ENCODE results near the gene SMARCAL1.

SMARCAL1 gene

GRCh38 chr2:216412022-216412999, at the start of gene SMARCAL1:
TSS of gene SMARCAL1 (plus strand) at chr2:216412484. CDS start at chr2:216414705, 2,221 bp downstream.
- Histone ChIP-seq H3K4me3 (peak within 1 kb of the TSS; percentile 97), H3K27ac (peak within 1 kb of the TSS; percentile 87), H3K36me3 (ENCODE audit: insufficient read depth, low read length) (peaks cover 10% of the 10 kb centered on the region; the same call in 1 of the 2 replicates), H3K9me3 (ENCODE audit: low read depth, low read length) (no peaks in the 10 kb centered on the region), H3K9ac (ENCODE audit: insufficient read length) (peak within 1 kb of the TSS; percentile 95)
- TF ChIP-seq FOXP2 (optimal IDR thresholded peaks at IDR 0.05; ENCODE audit: control extremely low read depth, extremely low read length, insufficient read depth) (no peak), POLR2AphosphoS5 (IDR thresholded peaks at IDR 0.05; ENCODE audit: borderline replicate concordance, low read depth, low read length) (peak; percentile 80)
- peak; percentile 94 for DNase-seq (ENCODE audit: low read depth, low spot score)

GRCh38 chr2:216362730-216363129, 49.6 kb upstream of the SMARCAL1 start:
- Histone ChIP-seq H3K4me3 (no peak overlapping the region), H3K36me3 (ENCODE audit: insufficient read depth, low read length) (no peaks in the 10 kb centered on the region), H3K27ac (no peak overlapping the region), H3K9ac (ENCODE audit: insufficient read length) (no peak overlapping the region), H3K9me3 (ENCODE audit: low read depth, low read length) (no peaks in the 10 kb centered on the region)
- no peak for DNase-seq (ENCODE audit: low read depth, low spot score)
- TF ChIP-seq POLR2AphosphoS5 (IDR thresholded peaks at IDR 0.05; ENCODE audit: borderline replicate concordance, low read depth, low read length): no peak
- TF ChIP-seq EZH2 (IDR thresholded peaks at IDR 0.05): no peak
- no peak for TF ChIP-seq FOXP2 (optimal IDR thresholded peaks at IDR 0.05; ENCODE audit: control extremely low read depth, extremely low read length, insufficient read depth)

- no peaks in the 10 kb centered on the region for H3K36me3 ChIP-seq (ENCODE audit: insufficient read depth, low read length)
These were observed 49.1 kb upstream of the SMARCAL1 start for GRCh38 chr2:216363221-216363620.

GRCh38 chr2:216365518-216365917, 46.8 kb upstream of the SMARCAL1 start:
- Histone ChIP-seq H3K36me3 (ENCODE audit: insufficient read depth, low read length) (no peaks in the 10 kb centered on the region), H3K4me3 (no peak overlapping the region), H3K9me3 (ENCODE audit: low read depth, low read length) (no peaks in the 10 kb centered on the region), H3K9ac (ENCODE audit: insufficient read length) (no peak overlapping the region), H3K27ac (no peak overlapping the region)
- no peak for DNase-seq (ENCODE audit: low read depth, low spot score)
- no peak for TF ChIP-seq EZH2 (IDR thresholded peaks at IDR 0.05)

More at GRCh38 chr2:216363221-216363620, 49.1 kb upstream of the SMARCAL1 start:
- no peak for TF ChIP-seq FOXP2 (optimal IDR thresholded peaks at IDR 0.05; ENCODE audit: control extremely low read depth, extremely low read length, insufficient read depth)
- TF ChIP-seq POLR2AphosphoS5 (IDR thresholded peaks at IDR 0.05; ENCODE audit: borderline replicate concordance, low read depth, low read length): no peak
- Histone ChIP-seq H3K9ac (ENCODE audit: insufficient read length) (no peak overlapping the region), H3K9me3 (ENCODE audit: low read depth, low read length) (no peaks in the 10 kb centered on the region), H3K27ac (no peak overlapping the region), H3K4me3 (no peak overlapping the region)
- no peak for DNase-seq (ENCODE audit: low read depth, low spot score)

- no peak overlapping the region for H3K4me3 ChIP-seq
- H3K27ac ChIP-seq: no peak overlapping the region
- no peak for TF ChIP-seq POLR2AphosphoS5 (IDR thresholded peaks at IDR 0.05; ENCODE audit: borderline replicate concordance, low read depth, low read length)
- no peak for TF ChIP-seq FOXP2 (optimal IDR thresholded peaks at IDR 0.05; ENCODE audit: control extremely low read depth, extremely low read length, insufficient read depth)
- TF ChIP-seq EZH2 (IDR thresholded peaks at IDR 0.05): no peak
- DNase-seq (ENCODE audit: low read depth, low spot score): no peak
- H3K36me3 ChIP-seq (ENCODE audit: insufficient read depth, low read length): no peaks in the 10 kb centered on the region
- H3K9me3 ChIP-seq (ENCODE audit: low read depth, low read length): no peaks in the 10 kb centered on the region
- no peak overlapping the region for H3K9ac ChIP-seq (ENCODE audit: insufficient read length)
These were observed 45.4 kb upstream of the SMARCAL1 start for GRCh38 chr2:216366777-216367471.

GRCh38 chr2:216369821-216370220, 42.5 kb upstream of the SMARCAL1 start:
- TF ChIP-seq FOXP2 (optimal IDR thresholded peaks at IDR 0.05; ENCODE audit: control extremely low read depth, extremely low read length, insufficient read depth) (no peak), POLR2AphosphoS5 (IDR thresholded peaks at IDR 0.05; ENCODE audit: borderline replicate concordance, low read depth, low read length) (no peak), EZH2 (IDR thresholded peaks at IDR 0.05) (no peak)
- Histone ChIP-seq H3K27ac (no peak overlapping the region), H3K4me3 (no peak overlapping the region), H3K9me3 (ENCODE audit: low read depth, low read length) (no peaks in the 10 kb centered on the region), H3K36me3 (ENCODE audit: insufficient read depth, low read length) (no peaks in the 10 kb centered on the region), H3K9ac (ENCODE audit: insufficient read length) (no peak overlapping the region)
- DNase-seq (ENCODE audit: low read depth, low spot score): no peak

GRCh38 chr2:216370961-216371712, 41.1 kb upstream of the SMARCAL1 start:
- no peak overlapping the region for H3K9ac ChIP-seq (ENCODE audit: insufficient read length)
- DNase-seq (ENCODE audit: low read depth, low spot score): no peak
- no peak overlapping the region for H3K27ac ChIP-seq
- H3K4me3 ChIP-seq: no peak overlapping the region
- TF ChIP-seq POLR2AphosphoS5 (IDR thresholded peaks at IDR 0.05; ENCODE audit: borderline replicate concordance, low read depth, low read length) (no peak), FOXP2 (optimal IDR thresholded peaks at IDR 0.05; ENCODE audit: control extremely low read depth, extremely low read length, insufficient read depth) (no peak), EZH2 (IDR thresholded peaks at IDR 0.05) (no peak)
- H3K36me3 ChIP-seq (ENCODE audit: insufficient read depth, low read length): no peaks in the 10 kb centered on the region
- H3K9me3 ChIP-seq (ENCODE audit: low read depth, low read length): no peaks in the 10 kb centered on the region
